GM23338 (cell line): ENCODE data around the gene PALLD. TPM values are rescaled to one million over a fixed set of nuclear protein-coding genes. Genes with fewer than 3 reads are reported as not detected.

Experiments
- ATAC-seq: fragments of 200-7000 bp; cut with Tn5 transposase; 3 replicates; pipeline ENCODE4 v1.9.1; 2020
- DNase-seq: peaks from one replicate; pipeline ENCODE4 v3.0.0-alpha.2; 2015; ENCODE audit warnings: low spot score
- H2AFZ ChIP-seq: fragments of 200-600 bp; sonication (generic); 2 replicates; pipeline ENCODE4 v1.8.0; 2016; ENCODE audit warnings: antibody characterized with exemption, mild to moderate bottlenecking, moderate library complexity
- H3F3A ChIP-seq: fragments of 200-600 bp; sonication (generic); replicated peaks from 2 replicates; pipeline ENCODE4 v1.8.0; 2017; ENCODE audit warnings: antibody characterized with exemption, mixed run types, low read depth
- H3K27ac ChIP-seq: fragments of 200-600 bp; sonication (generic); 2 replicates; pipeline ENCODE4 v1.6.1; 2016; ENCODE audit warnings: low read depth
- H3K27me3 ChIP-seq: fragments of 200-600 bp; sonication (generic); 2 replicates; pipeline ENCODE4 v1.8.0; 2016; ENCODE audit warnings: mild to moderate bottlenecking, mixed run types, moderate library complexity; ENCODE audit not compliant: insufficient read depth
- H3K36me3 ChIP-seq: fragments of 200-600 bp; sonication (generic); 2 replicates; pipeline ENCODE4 v1.8.0; 2016; ENCODE audit warnings: mild to moderate bottlenecking; ENCODE audit not compliant: insufficient read depth
- H3K4me1 ChIP-seq: fragments of 200-600 bp; sonication (generic); 2 replicates; pipeline ENCODE4 v1.8.0; 2016; ENCODE audit warnings: mild to moderate bottlenecking, moderate library complexity; ENCODE audit not compliant: insufficient read depth
- H3K4me2 ChIP-seq: fragments of 200-600 bp; sonication (generic); 2 replicates; pipeline ENCODE4 v1.7.1; 2017; ENCODE audit warnings: mixed run types
- H3K4me3 ChIP-seq: fragments of 200-600 bp; sonication (generic); 2 replicates; pipeline ENCODE4 v1.6.1; 2016; ENCODE audit warnings: mixed run types
- H3K79me2 ChIP-seq: fragments of 200-600 bp; sonication (generic); replicated peaks from 2 replicates; pipeline ENCODE4 v1.8.0; 2017; ENCODE audit warnings: mild to moderate bottlenecking; ENCODE audit not compliant: insufficient read depth
- H3K9me2 ChIP-seq: fragments of 200-600 bp; sonication (generic); 2 replicates; pipeline ENCODE4 v1.8.0; 2017; ENCODE audit not compliant: insufficient read depth
- H4K20me1 ChIP-seq: fragments of 200-600 bp; sonication (generic); replicated peaks from 2 replicates; pipeline ENCODE4 v1.8.0; 2017; ENCODE audit warnings: mild to moderate bottlenecking; ENCODE audit not compliant: insufficient read depth
- H3K27ac Mint-ChIP-seq: 2 replicates; pipeline ENCODE4 v1.8.0; 2020; ENCODE audit warnings: inconsistent platforms, mild to moderate bottlenecking, moderate library complexity, mixed read lengths
- H3K27me3 Mint-ChIP-seq: 3 replicates; pipeline ENCODE4 v1.8.0; 2022; ENCODE audit warnings: low read depth, mild to moderate bottlenecking, moderate library complexity, mixed read lengths, inconsistent platforms; ENCODE audit not compliant: insufficient read depth, poor library complexity
- H3K36me3 Mint-ChIP-seq: 3 replicates; pipeline ENCODE4 v1.8.0; 2021; ENCODE audit warnings: low read depth, mild to moderate bottlenecking, inconsistent platforms, moderate library complexity, mixed read lengths
- H3K4me1 Mint-ChIP-seq: 3 replicates; pipeline ENCODE4 v1.8.0; 2020; ENCODE audit warnings: mild to moderate bottlenecking, inconsistent platforms, mixed read lengths
- H3K4me3 Mint-ChIP-seq: 3 replicates; pipeline ENCODE4 v1.8.0; 2021; ENCODE audit warnings: moderate library complexity, mild to moderate bottlenecking, inconsistent platforms, mixed read lengths
- H3K9me3 Mint-ChIP-seq: 3 replicates; pipeline ENCODE4 v1.8.0; 2020; ENCODE audit warnings: moderate library complexity, mild to moderate bottlenecking, inconsistent platforms, mixed read lengths
- CREB1 ChIP-seq: fragments of 250-450 bp; sonication (Bioruptor Pico); IDR thresholded peaks from 2 replicates; pipeline ENCODE4 v1.5.0; 2020; ENCODE audit warnings: low read depth, mild to moderate bottlenecking, moderate library complexity
- EZH2 ChIP-seq: fragments of 200-600 bp; sonication (generic); IDR thresholded peaks from one replicate; pipeline ENCODE4 v1.8.0; 2017; ENCODE audit warnings: antibody characterized with exemption, mild to moderate bottlenecking, low read depth; ENCODE audit not compliant: unreplicated experiment
- EZH2phosphoT487 ChIP-seq: fragments of 200-600 bp; sonication (generic); IDR thresholded peaks from one replicate; pipeline ENCODE4 v1.8.1; 2018; ENCODE audit warnings: antibody characterized with exemption; ENCODE audit not compliant: unreplicated experiment
- JUNB ChIP-seq: IDR thresholded peaks from one replicate; pipeline ENCODE4 v1.6.1; 2016; ENCODE audit warnings: antibody characterized with exemption; ENCODE audit not compliant: unreplicated experiment
- NANOG ChIP-seq: IDR thresholded peaks from 2 replicates; pipeline ENCODE4 v1.6.1; 2016; ENCODE audit warnings: antibody characterized with exemption, borderline replicate concordance
- POLR2AphosphoS5 ChIP-seq: IDR thresholded peaks from 2 replicates; pipeline ENCODE4 v1.6.1; 2016; ENCODE audit warnings: antibody characterized with exemption, low read depth
- STAT1 ChIP-seq: IDR thresholded peaks from one replicate; pipeline ENCODE4 v1.6.1; 2016; ENCODE audit warnings: antibody characterized with exemption; ENCODE audit not compliant: unreplicated experiment
- ZNF114 ChIP-seq: fragments of 250-450 bp; sonication (Bioruptor Pico); IDR thresholded peaks from 2 replicates; pipeline ENCODE4 v1.5.0; 2020; ENCODE audit warnings: mild to moderate bottlenecking, moderate library complexity
- ZNF331 ChIP-seq: fragments of 250-450 bp; sonication (Bioruptor Pico); IDR thresholded peaks from 2 replicates; pipeline ENCODE4 v1.5.0; 2020; ENCODE audit warnings: low read depth, mild to moderate bottlenecking, moderate library complexity
- polyA plus RNA-seq: library from polyadenylated mRNA; unstranded; fragments of >200 nt; fragmentation: Nextera tagmentation; extraction: Ambion mirVana; gene quantifications from 2 replicates; pipeline ENCODE4 v1.2.1, GENCODE V29; 2016
- total RNA-seq: library from RNA; depleted of rRNA; stranded (reverse); fragments of >200 nt; shearing (Covaris generic); gene quantifications from 2 replicates; pipeline ENCODE4 v1.2.3, GENCODE V29; 2014
- TF ChIP-seq, protein P1 (sequence below): IDR thresholded peaks from 2 replicates; pipeline ENCODE4 v1.6.1; 2016; ENCODE audit warnings: antibody characterized with exemption
- TF ChIP-seq, protein P2 (sequence below): fragments of 250-450 bp; sonication (Bioruptor Pico); IDR thresholded peaks from 2 replicates; pipeline ENCODE4 v1.5.0; 2020; ENCODE audit warnings: mild to moderate bottlenecking, moderate library complexity
- TF ChIP-seq, protein P3 (sequence below), 2 experiments: fragments of 200-600 bp in 1 of 2; sonication (generic) in 1 of 2; conservative IDR thresholded peaks; 2 replicates each; pipeline versions ENCODE4 v1.5.1 to v1.6.1; 2016 to 2017; ENCODE audit warnings: antibody characterized with exemption in 2 of 2, low read depth in 2 of 2, mild to moderate bottlenecking in 2 of 2, moderate library complexity in 1 of 2
- TF ChIP-seq, protein P4 (sequence below): IDR thresholded peaks from one replicate; pipeline ENCODE4 v1.6.1; 2018; ENCODE audit warnings: antibody characterized with exemption; ENCODE audit not compliant: unreplicated experiment

PALLD gene
- total and polyA plus RNA-seq, 2 experiments from 2014 or later, result 13.1 to 30.2 TPM

DNA sequence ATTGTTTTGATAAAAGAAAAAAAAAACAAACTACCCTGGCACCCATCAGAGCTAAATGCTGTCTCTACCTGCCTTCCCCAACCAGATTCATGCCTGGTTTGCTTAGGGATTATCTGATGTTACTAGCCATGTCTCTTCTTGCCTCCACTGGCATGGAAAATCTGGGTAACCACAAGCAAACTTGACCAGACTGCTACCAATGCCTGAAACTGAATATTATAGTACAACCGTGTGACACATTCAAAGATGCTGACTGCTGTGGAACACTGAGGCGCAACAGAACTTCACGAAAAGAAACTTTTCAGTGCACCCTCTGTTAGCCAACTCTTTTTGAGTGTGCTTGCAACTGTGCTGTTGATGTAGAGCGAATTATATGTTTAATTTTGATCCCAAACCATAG, 285.1 kb downstream of the PALLD start:
- Mint-ChIP-seq H3K9me3 (peaks cover 3% of the 10 kb centered on the region; the same call in 2 of the 3 replicates), H3K27ac (no peak overlapping the region)
- DNase-seq, result no peak

More for the DNA sequence above, 285.1 kb downstream of the PALLD start:
- H3K9me2 ChIP-seq, result peaks cover 3% of the 10 kb centered on the region; the same call in 1 of the 2 replicates
- Mint-ChIP-seq H3K4me3 (no peak overlapping the region), H3K4me1 (peaks cover 14% of the 10 kb centered on the region), H3K27me3 (peaks cover 6% of the 10 kb centered on the region), H3K36me3 (0 out of 3 replicates have a peak, but pooled peaks cover under 1% of the 10 kb centered on the region)
- no peaks in the 10 kb centered on the region for H3K27me3 ChIP-seq
- H4K20me1 ChIP-seq, result no peaks in the 10 kb centered on the region
- peaks cover 5% of the 10 kb centered on the region; the same call in 1 of the 2 replicates for H3K4me1 ChIP-seq
- H3F3A ChIP-seq, result no peaks in the 10 kb centered on the region
- no peaks in the 10 kb centered on the region for H3K36me3 ChIP-seq
- TF ChIP-seq, protein P1, sequence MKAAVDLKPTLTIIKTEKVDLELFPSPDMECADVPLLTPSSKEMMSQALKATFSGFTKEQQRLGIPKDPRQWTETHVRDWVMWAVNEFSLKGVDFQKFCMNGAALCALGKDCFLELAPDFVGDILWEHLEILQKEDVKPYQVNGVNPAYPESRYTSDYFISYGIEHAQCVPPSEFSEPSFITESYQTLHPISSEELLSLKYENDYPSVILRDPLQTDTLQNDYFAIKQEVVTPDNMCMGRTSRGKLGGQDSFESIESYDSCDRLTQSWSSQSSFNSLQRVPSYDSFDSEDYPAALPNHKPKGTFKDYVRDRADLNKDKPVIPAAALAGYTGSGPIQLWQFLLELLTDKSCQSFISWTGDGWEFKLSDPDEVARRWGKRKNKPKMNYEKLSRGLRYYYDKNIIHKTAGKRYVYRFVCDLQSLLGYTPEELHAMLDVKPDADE, result no peak
- TF ChIP-seq, protein P2, sequence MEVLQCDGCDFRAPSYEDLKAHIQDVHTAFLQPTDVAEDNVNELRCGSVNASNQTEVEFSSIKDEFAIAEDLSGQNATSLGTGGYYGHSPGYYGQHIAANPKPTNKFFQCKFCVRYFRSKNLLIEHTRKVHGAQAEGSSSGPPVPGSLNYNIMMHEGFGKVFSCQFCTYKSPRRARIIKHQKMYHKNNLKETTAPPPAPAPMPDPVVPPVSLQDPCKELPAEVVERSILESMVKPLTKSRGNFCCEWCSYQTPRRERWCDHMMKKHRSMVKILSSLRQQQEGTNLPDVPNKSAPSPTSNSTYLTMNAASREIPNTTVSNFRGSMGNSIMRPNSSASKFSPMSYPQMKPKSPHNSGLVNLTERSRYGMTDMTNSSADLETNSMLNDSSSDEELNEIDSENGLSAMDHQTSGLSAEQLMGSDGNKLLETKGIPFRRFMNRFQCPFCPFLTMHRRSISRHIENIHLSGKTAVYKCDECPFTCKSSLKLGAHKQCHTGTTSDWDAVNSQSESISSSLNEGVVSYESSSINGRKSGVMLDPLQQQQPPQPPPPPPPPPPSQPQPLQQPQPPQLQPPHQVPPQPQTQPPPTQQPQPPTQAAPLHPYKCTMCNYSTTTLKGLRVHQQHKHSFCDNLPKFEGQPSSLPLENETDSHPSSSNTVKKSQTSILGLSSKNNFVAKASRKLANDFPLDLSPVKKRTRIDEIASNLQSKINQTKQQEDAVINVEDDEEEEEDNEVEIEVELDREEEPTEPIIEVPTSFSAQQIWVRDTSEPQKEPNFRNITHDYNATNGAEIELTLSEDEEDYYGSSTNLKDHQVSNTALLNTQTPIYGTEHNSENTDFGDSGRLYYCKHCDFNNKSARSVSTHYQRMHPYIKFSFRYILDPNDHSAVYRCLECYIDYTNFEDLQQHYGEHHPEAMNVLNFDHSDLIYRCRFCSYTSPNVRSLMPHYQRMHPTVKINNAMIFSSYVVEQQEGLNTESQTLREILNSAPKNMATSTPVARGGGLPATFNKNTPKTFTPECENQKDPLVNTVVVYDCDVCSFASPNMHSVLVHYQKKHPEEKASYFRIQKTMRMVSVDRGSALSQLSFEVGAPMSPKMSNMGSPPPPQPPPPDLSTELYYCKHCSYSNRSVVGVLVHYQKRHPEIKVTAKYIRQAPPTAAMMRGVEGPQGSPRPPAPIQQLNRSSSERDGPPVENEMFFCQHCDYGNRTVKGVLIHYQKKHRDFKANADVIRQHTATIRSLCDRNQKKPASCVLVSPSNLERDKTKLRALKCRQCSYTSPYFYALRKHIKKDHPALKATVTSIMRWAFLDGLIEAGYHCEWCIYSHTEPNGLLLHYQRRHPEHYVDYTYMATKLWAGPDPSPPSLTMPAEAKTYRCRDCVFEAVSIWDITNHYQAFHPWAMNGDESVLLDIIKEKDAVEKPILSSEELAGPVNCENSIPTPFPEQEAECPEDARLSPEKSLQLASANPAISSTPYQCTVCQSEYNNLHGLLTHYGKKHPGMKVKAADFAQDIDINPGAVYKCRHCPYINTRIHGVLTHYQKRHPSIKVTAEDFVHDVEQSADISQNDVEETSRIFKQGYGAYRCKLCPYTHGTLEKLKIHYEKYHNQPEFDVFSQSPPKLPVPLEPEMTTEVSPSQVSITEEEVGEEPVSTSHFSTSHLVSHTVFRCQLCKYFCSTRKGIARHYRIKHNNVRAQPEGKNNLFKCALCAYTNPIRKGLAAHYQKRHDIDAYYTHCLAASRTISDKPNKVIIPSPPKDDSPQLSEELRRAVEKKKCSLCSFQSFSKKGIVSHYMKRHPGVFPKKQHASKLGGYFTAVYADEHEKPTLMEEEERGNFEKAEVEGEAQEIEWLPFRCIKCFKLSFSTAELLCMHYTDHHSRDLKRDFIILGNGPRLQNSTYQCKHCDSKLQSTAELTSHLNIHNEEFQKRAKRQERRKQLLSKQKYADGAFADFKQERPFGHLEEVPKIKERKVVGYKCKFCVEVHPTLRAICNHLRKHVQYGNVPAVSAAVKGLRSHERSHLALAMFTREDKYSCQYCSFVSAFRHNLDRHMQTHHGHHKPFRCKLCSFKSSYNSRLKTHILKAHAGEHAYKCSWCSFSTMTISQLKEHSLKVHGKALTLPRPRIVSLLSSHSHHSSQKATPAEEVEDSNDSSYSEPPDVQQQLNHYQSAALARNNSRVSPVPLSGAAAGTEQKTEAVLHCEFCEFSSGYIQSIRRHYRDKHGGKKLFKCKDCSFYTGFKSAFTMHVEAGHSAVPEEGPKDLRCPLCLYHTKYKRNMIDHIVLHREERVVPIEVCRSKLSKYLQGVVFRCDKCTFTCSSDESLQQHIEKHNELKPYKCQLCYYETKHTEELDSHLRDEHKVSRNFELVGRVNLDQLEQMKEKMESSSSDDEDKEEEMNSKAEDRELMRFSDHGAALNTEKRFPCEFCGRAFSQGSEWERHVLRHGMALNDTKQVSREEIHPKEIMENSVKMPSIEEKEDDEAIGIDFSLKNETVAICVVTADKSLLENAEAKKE, result no peak
- TF ChIP-seq, protein P3, sequence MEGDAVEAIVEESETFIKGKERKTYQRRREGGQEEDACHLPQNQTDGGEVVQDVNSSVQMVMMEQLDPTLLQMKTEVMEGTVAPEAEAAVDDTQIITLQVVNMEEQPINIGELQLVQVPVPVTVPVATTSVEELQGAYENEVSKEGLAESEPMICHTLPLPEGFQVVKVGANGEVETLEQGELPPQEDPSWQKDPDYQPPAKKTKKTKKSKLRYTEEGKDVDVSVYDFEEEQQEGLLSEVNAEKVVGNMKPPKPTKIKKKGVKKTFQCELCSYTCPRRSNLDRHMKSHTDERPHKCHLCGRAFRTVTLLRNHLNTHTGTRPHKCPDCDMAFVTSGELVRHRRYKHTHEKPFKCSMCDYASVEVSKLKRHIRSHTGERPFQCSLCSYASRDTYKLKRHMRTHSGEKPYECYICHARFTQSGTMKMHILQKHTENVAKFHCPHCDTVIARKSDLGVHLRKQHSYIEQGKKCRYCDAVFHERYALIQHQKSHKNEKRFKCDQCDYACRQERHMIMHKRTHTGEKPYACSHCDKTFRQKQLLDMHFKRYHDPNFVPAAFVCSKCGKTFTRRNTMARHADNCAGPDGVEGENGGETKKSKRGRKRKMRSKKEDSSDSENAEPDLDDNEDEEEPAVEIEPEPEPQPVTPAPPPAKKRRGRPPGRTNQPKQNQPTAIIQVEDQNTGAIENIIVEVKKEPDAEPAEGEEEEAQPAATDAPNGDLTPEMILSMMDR (conservative IDR thresholded peaks at IDR 0.05; ENCODE audit: low read depth in 2 of 2), result no peak
- no peak for TF ChIP-seq ZNF331
- no peak for TF ChIP-seq POLR2AphosphoS5
- no peak for TF ChIP-seq ZNF114 (CRISPR knock-in tag)
- no peak for TF ChIP-seq NANOG
- TF ChIP-seq CREB1 (CRISPR knock-in tag), result no peak
- no peak for TF ChIP-seq EZH2phosphoT487
- TF ChIP-seq STAT1, result no peak
- TF ChIP-seq, protein P4, sequence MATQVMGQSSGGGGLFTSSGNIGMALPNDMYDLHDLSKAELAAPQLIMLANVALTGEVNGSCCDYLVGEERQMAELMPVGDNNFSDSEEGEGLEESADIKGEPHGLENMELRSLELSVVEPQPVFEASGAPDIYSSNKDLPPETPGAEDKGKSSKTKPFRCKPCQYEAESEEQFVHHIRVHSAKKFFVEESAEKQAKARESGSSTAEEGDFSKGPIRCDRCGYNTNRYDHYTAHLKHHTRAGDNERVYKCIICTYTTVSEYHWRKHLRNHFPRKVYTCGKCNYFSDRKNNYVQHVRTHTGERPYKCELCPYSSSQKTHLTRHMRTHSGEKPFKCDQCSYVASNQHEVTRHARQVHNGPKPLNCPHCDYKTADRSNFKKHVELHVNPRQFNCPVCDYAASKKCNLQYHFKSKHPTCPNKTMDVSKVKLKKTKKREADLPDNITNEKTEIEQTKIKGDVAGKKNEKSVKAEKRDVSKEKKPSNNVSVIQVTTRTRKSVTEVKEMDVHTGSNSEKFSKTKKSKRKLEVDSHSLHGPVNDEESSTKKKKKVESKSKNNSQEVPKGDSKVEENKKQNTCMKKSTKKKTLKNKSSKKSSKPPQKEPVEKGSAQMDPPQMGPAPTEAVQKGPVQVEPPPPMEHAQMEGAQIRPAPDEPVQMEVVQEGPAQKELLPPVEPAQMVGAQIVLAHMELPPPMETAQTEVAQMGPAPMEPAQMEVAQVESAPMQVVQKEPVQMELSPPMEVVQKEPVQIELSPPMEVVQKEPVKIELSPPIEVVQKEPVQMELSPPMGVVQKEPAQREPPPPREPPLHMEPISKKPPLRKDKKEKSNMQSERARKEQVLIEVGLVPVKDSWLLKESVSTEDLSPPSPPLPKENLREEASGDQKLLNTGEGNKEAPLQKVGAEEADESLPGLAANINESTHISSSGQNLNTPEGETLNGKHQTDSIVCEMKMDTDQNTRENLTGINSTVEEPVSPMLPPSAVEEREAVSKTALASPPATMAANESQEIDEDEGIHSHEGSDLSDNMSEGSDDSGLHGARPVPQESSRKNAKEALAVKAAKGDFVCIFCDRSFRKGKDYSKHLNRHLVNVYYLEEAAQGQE, result no peak
- no peak for TF ChIP-seq JUNB
- TF ChIP-seq EZH2, result no peak
- no peak overlapping the region for H3K4me2 ChIP-seq
- no peak overlapping the region for H3K4me3 ChIP-seq
- no peaks in the 10 kb centered on the region for H3K79me2 ChIP-seq
- H3K27ac ChIP-seq, result no peak overlapping the region
- no peak for ATAC-seq
- no peak overlapping the region; the same call in 1 of the 2 replicates for H2AFZ ChIP-seq
